WERI-Rb-1 (cell line): ENCODE data around the gene SIPA1.
"Not testable (repeated sequence)": the region's sequence is repeated elsewhere in the genome, so short reads cannot be mapped to it uniquely, and the experiment has no call there.

Experiments used
- DNase-seq: peaks from one replicate; pipeline ENCODE4 v3.0.0-alpha.2; 2020
- H3K27ac ChIP-seq: fragments of 250-450 bp; sonication (Bioruptor Pico); 2 replicates; pipeline ENCODE4 v1.5.1; 2020; ENCODE audit warnings: mild to moderate bottlenecking, moderate library complexity
- H3K27me3 ChIP-seq: fragments of 250-450 bp; sonication (Bioruptor Pico); 2 replicates; pipeline ENCODE4 v1.5.1; 2021; ENCODE audit warnings: mild to moderate bottlenecking, low read depth, moderate library complexity; ENCODE audit not compliant: insufficient read depth, severe bottlenecking
- H3K36me3 ChIP-seq: fragments of 250-450 bp; sonication (Bioruptor Pico); 2 replicates; pipeline ENCODE4 v1.5.1; 2020; ENCODE audit warnings: mild to moderate bottlenecking, moderate library complexity
- H3K4me3 ChIP-seq: 2 replicates; pipeline ENCODE4 v1.5.1; 2011; ENCODE audit warnings: low read depth, mild to moderate bottlenecking, control low read depth, low read length
- H3K9me3 ChIP-seq: fragments of 250-450 bp; sonication (Bioruptor Pico); 2 replicates; pipeline ENCODE4 v1.5.1; 2021; ENCODE audit warnings: mild to moderate bottlenecking, moderate library complexity; ENCODE audit not compliant: severe bottlenecking
- CTCF ChIP-seq: IDR thresholded peaks from 2 replicates; pipeline ENCODE4 v1.5.1; 2011; ENCODE audit warnings: low read depth, mild to moderate bottlenecking, control low read depth, inconsistent platforms, low read length

The SIPA1 gene

GRCh38 chr11:65655570-65656332, 17.9 kb downstream of the SIPA1 start:
- Histone ChIP-seq H3K27me3 (no peaks in the 10 kb centered on the region), H3K9me3 (no peaks in the 10 kb centered on the region), H3K36me3 (peaks cover 81% of the 10 kb centered on the region), H3K27ac (no peak overlapping the region), H3K4me3 (no peak overlapping the region)
- no peak for TF ChIP-seq CTCF
- DNase-seq = no peak

DNA sequence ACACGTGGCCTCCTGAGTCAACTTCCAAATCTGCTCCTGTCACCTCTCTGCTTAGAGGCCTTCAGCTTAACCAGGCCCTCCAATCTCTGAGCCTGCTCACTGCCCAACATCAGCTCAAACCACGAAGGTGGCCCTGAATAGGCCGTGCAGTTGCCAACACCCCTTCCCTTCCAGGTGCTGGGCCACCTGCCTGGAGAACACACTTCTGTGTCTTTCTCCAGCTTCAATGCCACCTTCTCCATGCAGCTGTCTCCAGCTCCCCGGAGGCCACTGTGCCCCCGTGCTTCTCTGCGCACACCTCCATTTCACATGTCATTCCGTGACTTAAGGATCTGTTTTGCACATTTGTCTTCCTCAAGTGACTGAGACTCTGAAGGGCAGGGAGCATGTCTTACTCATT, 19.5 kb downstream of the SIPA1 start:
- peaks cover 80% of the 10 kb centered on the region for H3K36me3 ChIP-seq
- no peak overlapping the region for H3K4me3 ChIP-seq
- DNase-seq = no peak
- no peak for TF ChIP-seq CTCF
- no peaks in the 10 kb centered on the region for H3K27me3 ChIP-seq
- H3K27ac ChIP-seq = no peak overlapping the region
- H3K9me3 ChIP-seq = no peaks in the 10 kb centered on the region

- Histone ChIP-seq H3K27me3 (no peaks in the 10 kb centered on the region), H3K4me3 (no peak overlapping the region), H3K36me3 (peaks cover 80% of the 10 kb centered on the region), H3K27ac (no peak overlapping the region), H3K9me3 (no peaks in the 10 kb centered on the region)
- DNase-seq = no peak
- TF ChIP-seq CTCF = no peak
Observed at GRCh38 chr11:65658174-65659021, 20.5 kb downstream of the SIPA1 start.

- TF ChIP-seq CTCF = no peak
- Histone ChIP-seq H3K27me3 (no peaks in the 10 kb centered on the region), H3K4me3 (no peak overlapping the region), H3K36me3 (peaks cover 64% of the 10 kb centered on the region), H3K9me3 (no peaks in the 10 kb centered on the region), H3K27ac (no peak overlapping the region)
- no peak for DNase-seq
Observed at GRCh38 chr11:65660038-65660437, 22.1 kb downstream of the SIPA1 start.

DNA sequence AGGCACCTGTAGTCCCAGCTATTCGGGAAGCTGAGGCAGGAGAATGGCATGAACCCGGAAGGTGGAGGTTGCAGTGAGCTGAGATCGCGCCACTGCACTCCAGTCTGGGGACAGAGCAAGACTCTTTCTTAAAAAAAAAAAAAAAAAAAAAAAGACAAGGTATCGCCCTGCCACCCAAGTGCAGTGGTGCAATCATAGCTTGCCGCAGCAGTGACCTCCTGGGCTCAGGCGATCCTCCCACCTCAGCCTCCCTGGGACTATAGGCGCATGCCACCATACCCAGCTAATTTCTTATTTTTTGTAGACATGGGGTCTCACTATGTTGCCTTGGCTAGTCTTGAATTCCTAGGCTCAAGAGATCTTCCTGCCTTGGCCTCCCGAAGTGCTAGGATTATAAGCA, 23.0 kb downstream of the SIPA1 start:
- H3K36me3 ChIP-seq = peaks cover 55% of the 10 kb centered on the region
- not testable (repeated sequence) for H3K27me3 ChIP-seq, H3K27ac ChIP-seq, H3K4me3 ChIP-seq, DNase-seq, H3K9me3 ChIP-seq

DNA sequence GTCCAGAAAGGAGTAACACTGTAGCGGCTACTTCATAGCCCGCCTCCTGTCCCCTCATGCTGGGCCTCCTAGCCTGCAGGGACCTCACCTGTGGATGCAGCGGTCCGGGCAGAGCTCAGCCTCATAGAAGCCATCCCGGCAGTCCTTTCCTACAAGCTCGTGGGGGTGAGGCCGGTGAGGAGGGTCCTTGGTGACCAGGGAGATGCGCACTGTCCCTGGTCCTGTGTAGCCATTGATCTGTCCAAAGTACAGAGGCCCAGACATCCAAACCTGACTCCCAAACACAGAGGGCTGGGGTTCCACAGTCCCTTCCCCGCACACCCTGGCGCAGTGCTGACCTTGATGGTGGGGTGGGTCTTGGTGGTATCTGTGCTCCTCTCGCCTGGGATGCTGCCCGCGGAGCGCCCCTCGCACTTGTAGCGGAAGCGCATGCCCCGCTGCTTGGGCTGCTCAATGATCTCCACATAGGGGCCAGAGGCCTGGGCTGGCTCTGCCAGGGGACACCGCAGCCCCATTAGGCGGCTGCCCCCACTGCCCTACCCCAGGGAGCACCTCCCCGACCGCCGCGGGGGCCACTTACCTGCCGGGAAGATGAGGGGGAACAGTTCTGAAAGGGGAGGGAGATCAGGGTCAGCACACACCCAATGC, 23.8 kb downstream of the SIPA1 start:
- no peaks in the 10 kb centered on the region for H3K9me3 ChIP-seq
- H3K36me3 ChIP-seq = peaks cover 47% of the 10 kb centered on the region
- DNase-seq = no peak
- H3K27me3 ChIP-seq = no peaks in the 10 kb centered on the region
- H3K27ac ChIP-seq = no peak overlapping the region
- no peak for TF ChIP-seq CTCF
- peak overlapping the region; percentile 91 for H3K4me3 ChIP-seq
